Activated naive CD8-positive, alpha-beta T cell treated with anti-CD3 and anti-CD28 coated beads for 36 hours (primary cell): Measurements from ENCODE around the gene NPHS2. TPM values are rescaled to one million over a fixed set of nuclear protein-coding genes. Genes with fewer than 3 reads are reported as not detected.

Source experiments
- DNase-seq: peaks from one replicate; pipeline ENCODE4 v3.0.0; 2021
- H3K27ac Mint-ChIP-seq: one replicate; pipeline ENCODE4 v1.8.0; 2022; ENCODE audit warnings: mild to moderate bottlenecking, moderate library complexity, mixed read lengths
- H3K27me3 Mint-ChIP-seq: one replicate; pipeline ENCODE4 v1.8.0; 2022; ENCODE audit warnings: mild to moderate bottlenecking, mixed read lengths
- H3K36me3 Mint-ChIP-seq: one replicate; pipeline ENCODE4 v1.8.0; 2021; ENCODE audit warnings: mild to moderate bottlenecking, mixed read lengths
- H3K4me1 Mint-ChIP-seq: one replicate; pipeline ENCODE4 v1.8.0; 2021; ENCODE audit warnings: mixed read lengths
- H3K4me3 Mint-ChIP-seq: one replicate; pipeline ENCODE4 v1.8.0; 2022; ENCODE audit warnings: mild to moderate bottlenecking, moderate library complexity, mixed read lengths
- H3K9me3 Mint-ChIP-seq: one replicate; pipeline ENCODE4 v1.8.0; 2022; ENCODE audit warnings: mixed read lengths
- total RNA-seq, 2 experiments: library from RNA; stranded (reverse); gene quantifications; one replicate each; pipeline ENCODE4 v1.2.3, GENCODE V29; 2021

Gene NPHS2
- not detected for total RNA-seq

DNA sequence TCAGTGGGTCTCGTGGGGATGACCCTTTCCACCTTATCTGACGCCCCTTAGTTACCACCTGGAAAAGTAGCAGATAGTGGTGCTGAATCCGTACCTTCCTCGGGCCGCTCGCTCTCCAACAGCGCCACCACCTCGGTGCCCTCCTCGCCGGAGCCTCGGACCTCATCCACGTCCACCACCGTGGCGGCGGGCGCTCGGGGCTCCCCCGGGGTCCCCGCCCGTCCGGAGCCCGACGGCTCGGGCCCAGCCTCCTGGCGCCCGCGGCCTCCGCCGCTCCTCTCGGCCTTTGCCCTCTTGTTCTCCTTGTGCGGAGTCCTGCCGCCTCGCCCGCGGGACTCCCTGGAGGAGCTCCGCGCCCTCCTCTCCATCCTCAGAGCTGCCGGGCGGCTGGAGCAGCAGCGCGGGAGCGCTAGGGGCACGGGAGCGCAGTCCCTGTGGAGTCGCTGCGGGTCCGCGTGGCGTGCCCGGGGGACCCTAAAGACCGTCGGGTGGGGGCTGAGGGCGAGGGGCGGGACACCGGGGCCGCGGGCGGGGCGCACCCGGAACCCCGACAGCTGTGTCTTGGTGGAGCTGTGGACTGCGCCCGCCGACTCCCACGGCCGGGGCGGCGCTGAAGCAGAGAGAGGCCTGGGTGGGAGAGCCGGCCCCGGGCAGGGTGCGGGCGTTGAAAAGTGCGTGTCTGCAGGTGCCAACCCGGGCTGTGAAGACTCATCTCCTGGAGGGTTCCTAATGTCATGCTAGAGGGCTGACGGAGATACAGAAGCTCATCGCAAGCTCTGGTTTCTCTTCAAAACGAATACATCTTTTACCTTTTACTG is at the start of gene NPHS2:
Gene NPHS2 (minus strand): TSS at position 452 of the 818 bp plus-strand sequence. CDS start 84 bp downstream, at position 368.
- Mint-ChIP-seq H3K27me3 (peaks cover 53% of the 10 kb centered on the region), H3K9me3 (no peaks in the 10 kb centered on the region), H3K27ac (no peak within 1 kb of the TSS), H3K4me3 (no peak within 1 kb of the TSS), H3K4me1 (peaks cover 4% of the 10 kb centered on the region), H3K36me3 (no peaks in the 10 kb centered on the region)
- no peak for DNase-seq

DNA sequence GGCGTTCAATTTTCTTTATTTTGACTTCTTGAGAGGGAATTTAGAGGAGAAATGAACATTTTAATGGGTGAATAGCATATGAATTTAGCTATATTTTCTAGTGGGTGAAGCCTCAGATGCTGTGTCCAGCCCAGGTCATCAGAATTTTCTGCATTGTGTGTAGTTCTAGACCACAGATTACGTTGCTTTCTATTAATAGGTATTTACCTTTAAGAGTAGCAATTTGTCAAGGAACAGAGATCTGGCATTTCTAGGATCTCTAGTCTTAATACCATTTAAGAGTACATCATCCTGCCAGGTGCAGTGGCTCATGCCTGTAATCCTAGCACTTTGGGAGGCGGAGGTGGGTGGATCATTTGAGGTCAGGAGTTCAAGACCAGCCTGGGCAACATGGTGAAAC is 36.6 kb upstream of the NPHS2 start:
- no peaks in the 10 kb centered on the region for H3K9me3 Mint-ChIP-seq
- no peak overlapping the region for H3K4me3 Mint-ChIP-seq
- no peak overlapping the region for H3K27ac Mint-ChIP-seq
- no peaks in the 10 kb centered on the region for H3K4me1 Mint-ChIP-seq
- peaks cover 18% of the 10 kb centered on the region for H3K27me3 Mint-ChIP-seq
- no peaks in the 10 kb centered on the region for H3K36me3 Mint-ChIP-seq
- no peak for DNase-seq

DNA sequence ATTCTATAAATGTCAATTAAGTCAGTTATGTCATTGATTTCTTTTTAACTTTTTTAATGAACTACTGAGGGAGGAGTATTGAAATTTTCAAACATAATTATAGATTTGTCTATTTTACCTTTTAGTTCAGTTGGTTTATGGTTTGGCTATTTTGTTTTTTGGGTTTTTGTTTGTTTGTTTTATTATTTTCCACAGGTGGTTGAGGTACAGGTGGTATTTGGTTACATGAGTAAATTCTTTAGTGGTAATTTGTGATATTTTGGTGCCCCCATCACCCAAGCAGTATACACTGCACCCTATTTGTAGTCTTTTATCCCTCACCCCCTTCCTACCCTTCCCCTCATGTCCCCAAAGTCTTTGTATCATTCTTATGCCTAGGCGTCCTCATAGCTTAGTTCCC is 25.3 kb upstream of the NPHS2 start:
- Mint-ChIP-seq H3K4me3 (no peak overlapping the region), H3K27me3 (peaks cover 36% of the 10 kb centered on the region), H3K4me1 (peaks cover under 1% of the 10 kb centered on the region), H3K9me3 (no peaks in the 10 kb centered on the region), H3K27ac (no peak overlapping the region), H3K36me3 (no peaks in the 10 kb centered on the region)
- DNase-seq, result no peak

DNA sequence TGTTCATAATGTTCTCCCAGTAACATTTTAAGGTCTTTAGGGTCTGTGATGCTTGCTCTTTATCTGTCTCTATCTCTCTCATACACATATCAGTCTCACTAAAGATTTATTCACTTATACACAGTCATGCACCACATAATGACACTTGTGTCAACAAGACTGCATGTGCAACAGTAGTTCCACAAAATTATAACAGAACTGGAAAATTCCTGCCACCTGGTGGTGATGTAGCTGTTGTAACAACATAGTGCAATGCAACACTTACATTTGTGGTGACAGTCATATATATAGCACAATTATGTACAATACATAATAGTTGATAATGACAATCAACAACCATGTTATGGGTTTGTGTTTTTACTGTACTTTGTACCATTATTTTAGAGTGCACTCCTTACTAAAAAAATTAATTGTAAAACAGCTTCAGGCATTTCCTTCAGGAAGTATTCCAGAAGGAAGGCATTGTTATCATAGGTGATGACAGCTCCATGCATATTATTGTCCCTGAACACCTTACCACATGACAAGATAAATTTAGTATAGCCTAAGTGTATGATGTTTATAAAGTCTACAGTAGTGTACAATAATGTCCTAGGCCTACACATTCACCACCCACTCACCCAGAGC is 24.0 kb upstream of the NPHS2 start:
- peaks cover 3% of the 10 kb centered on the region for H3K4me1 Mint-ChIP-seq
- no peak for DNase-seq
- H3K36me3 Mint-ChIP-seq, result no peaks in the 10 kb centered on the region
- H3K27ac Mint-ChIP-seq, result no peak overlapping the region
- no peak overlapping the region for H3K4me3 Mint-ChIP-seq
- no peaks in the 10 kb centered on the region for H3K9me3 Mint-ChIP-seq
- peaks cover 36% of the 10 kb centered on the region for H3K27me3 Mint-ChIP-seq

GRCh38 chr1:179598631-179599030 is 22.9 kb upstream of the NPHS2 start:
- no peak overlapping the region for H3K4me3 Mint-ChIP-seq

DNA sequence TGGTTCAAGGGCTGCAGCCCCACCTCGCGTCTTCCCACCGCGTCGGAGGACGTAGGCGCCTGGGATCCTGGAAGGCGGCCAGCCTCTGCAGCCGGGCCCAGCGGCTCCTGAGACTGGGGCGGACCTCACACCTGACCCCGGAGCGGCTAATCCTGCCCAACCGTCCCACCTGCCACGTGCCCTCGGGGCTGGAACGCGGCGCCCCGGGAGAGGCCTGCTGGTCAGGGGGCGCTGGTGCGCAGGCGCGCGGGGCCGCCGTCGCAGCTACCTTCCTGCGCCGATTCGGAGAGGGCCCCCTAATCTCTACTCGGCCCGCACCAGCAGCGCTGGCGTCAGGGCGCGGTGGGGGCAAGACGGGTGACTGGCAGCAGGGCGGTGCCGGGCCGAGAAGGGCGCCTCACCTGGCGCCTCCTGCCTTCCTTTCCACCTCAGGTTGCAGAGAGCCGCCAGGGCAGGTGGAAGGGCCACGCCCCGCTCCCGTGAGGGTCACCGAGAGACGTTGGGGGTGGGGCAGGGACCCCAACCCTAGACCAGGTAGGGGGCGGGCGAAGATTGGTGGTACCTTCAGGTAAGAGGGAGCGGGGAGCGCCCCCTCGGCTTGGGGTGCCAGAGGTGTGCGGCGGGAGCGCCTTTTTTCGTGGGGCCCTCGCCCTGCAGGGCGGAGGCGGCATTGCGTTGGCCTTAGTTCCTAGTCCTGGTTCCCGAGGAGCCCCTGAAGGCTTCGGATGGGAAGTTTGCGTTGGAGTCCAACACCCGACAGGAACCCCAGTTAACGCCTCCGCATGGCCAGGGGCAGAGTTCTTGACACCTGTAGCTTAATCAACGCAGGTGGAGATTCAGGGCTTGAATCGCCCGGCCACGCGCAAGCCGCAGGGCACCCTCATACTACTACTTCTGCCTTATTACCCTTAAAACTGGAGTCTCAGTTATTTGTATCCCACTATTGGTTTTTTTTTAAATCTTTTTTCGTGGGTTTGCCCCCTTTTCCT is 16.1 kb upstream of the NPHS2 start, which contains the start of gene TDRD5:
Gene TDRD5 (plus strand): TSS at position 241 of the 989 bp plus-strand sequence. CDS start 784 bp downstream, outside the sequence.
- no peak within 1 kb of the TSS for H3K4me3 Mint-ChIP-seq
- DNase-seq, result no peak
- peaks cover 68% of the 10 kb centered on the region for H3K27me3 Mint-ChIP-seq
- no peaks in the 10 kb centered on the region for H3K9me3 Mint-ChIP-seq
- no peaks in the 10 kb centered on the region for H3K36me3 Mint-ChIP-seq
- H3K27ac Mint-ChIP-seq, result no peak within 1 kb of the TSS
- peaks cover 3% of the 10 kb centered on the region for H3K4me1 Mint-ChIP-seq

More at GRCh38 chr1:179598631-179599030, 22.9 kb upstream of the NPHS2 start:
- H3K4me1 Mint-ChIP-seq, result peaks cover 3% of the 10 kb centered on the region
- H3K27me3 Mint-ChIP-seq, result peaks cover 32% of the 10 kb centered on the region
- H3K36me3 Mint-ChIP-seq, result no peaks in the 10 kb centered on the region
- DNase-seq, result no peak
- H3K9me3 Mint-ChIP-seq, result no peaks in the 10 kb centered on the region
- no peak overlapping the region for H3K27ac Mint-ChIP-seq

DNA sequence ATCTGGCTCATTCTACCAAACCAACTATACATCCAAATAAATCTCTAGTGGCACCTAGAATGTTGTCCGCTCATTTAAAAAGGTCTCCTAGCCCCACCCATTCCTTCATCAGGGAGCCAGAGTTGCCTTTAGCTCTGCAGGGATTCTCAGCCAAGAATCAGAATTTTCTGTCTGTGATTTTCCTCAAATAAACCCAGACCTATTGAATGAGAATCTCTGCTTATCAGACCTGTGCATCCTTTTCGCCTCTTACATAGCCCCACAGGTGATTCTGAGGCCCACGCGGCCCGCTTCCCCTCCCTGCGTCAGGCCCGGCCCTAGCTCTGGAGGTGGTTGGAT is 15.5 kb upstream of the NPHS2 start:
- peaks cover 71% of the 10 kb centered on the region for H3K27me3 Mint-ChIP-seq
- peaks cover 3% of the 10 kb centered on the region for H3K4me1 Mint-ChIP-seq
- H3K4me3 Mint-ChIP-seq, result no peak overlapping the region
- H3K36me3 Mint-ChIP-seq, result no peaks in the 10 kb centered on the region
- H3K27ac Mint-ChIP-seq, result no peak overlapping the region
- no peaks in the 10 kb centered on the region for H3K9me3 Mint-ChIP-seq
- no peak for DNase-seq

GRCh38 chr1:179590671-179591070 is 14.9 kb upstream of the NPHS2 start:
- peaks cover 76% of the 10 kb centered on the region for H3K27me3 Mint-ChIP-seq
- no peaks in the 10 kb centered on the region for H3K36me3 Mint-ChIP-seq
- H3K9me3 Mint-ChIP-seq, result no peaks in the 10 kb centered on the region

DNA sequence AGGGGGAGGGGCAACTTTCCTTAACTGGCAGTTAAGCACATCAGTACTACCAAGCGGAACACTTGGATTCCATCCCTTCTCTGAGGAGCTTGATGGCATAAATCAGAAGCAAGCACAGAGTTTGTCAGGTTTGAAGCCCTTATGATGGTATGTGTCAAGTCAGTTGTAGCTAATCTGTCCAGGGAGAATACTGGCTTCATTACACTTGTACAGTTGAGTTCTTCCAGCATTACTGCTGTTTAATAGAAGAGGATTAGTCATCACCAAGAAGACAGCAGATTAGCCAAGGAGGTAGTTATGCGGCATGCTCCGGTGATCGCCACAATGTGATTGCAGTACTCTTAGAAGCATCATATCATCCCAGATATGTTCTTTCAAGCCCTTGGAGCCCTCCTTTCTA is 13.8 kb upstream of the NPHS2 start:
- H3K27me3 Mint-ChIP-seq, result peaks cover 83% of the 10 kb centered on the region
- no peak for DNase-seq
- H3K36me3 Mint-ChIP-seq, result no peaks in the 10 kb centered on the region
- H3K27ac Mint-ChIP-seq, result no peak overlapping the region
- H3K4me1 Mint-ChIP-seq, result no peaks in the 10 kb centered on the region
- no peak overlapping the region for H3K4me3 Mint-ChIP-seq
- no peaks in the 10 kb centered on the region for H3K9me3 Mint-ChIP-seq

More at GRCh38 chr1:179590671-179591070, 14.9 kb upstream of the NPHS2 start:
- H3K4me3 Mint-ChIP-seq, result no peak overlapping the region
- H3K4me1 Mint-ChIP-seq, result no peaks in the 10 kb centered on the region
- DNase-seq, result no peak
- no peak overlapping the region for H3K27ac Mint-ChIP-seq

- Mint-ChIP-seq H3K27ac (no peak overlapping the region), H3K4me3 (no peak overlapping the region), H3K36me3 (no peaks in the 10 kb centered on the region), H3K9me3 (no peaks in the 10 kb centered on the region), H3K4me1 (no peaks in the 10 kb centered on the region), H3K27me3 (peaks cover 89% of the 10 kb centered on the region)
- DNase-seq, result no peak
These were observed 12.8 kb upstream of the NPHS2 start for GRCh38 chr1:179588425-179589024.

DNA sequence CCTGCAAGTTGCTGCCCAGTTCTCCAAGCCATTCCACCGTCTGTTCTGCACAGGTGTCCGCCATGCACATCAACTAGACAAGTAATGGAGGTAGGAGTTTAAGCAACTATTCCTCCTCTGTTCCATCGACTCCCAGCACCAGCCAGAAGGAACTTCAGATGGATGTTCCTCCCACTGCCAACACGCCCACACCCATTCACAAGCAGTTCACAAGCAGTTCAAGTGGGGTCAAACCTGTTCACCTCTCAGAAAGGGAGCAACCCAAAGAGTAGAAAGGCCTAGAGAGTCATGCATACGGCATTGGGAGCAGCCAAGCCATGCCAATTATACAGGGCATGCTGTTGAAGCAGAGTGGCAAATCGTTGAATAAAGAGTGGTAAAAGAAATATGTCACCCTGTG is 11.6 kb upstream of the NPHS2 start:
- peaks cover 86% of the 10 kb centered on the region for H3K27me3 Mint-ChIP-seq
- DNase-seq, result no peak
- H3K9me3 Mint-ChIP-seq, result no peaks in the 10 kb centered on the region
- H3K27ac Mint-ChIP-seq, result no peak overlapping the region
- H3K36me3 Mint-ChIP-seq, result no peaks in the 10 kb centered on the region
- H3K4me1 Mint-ChIP-seq, result no peaks in the 10 kb centered on the region
- no peak overlapping the region for H3K4me3 Mint-ChIP-seq

GRCh38 chr1:179586107-179586823 is 10.5 kb upstream of the NPHS2 start:
- Mint-ChIP-seq H3K4me3 (no peak overlapping the region), H3K4me1 (no peaks in the 10 kb centered on the region), H3K36me3 (no peaks in the 10 kb centered on the region), H3K27ac (no peak overlapping the region), H3K9me3 (no peaks in the 10 kb centered on the region), H3K27me3 (peaks cover 77% of the 10 kb centered on the region)
- peak; percentile 26 for DNase-seq

GRCh38 chr1:179583771-179584320 is 8.1 kb upstream of the NPHS2 start:
- no peak for DNase-seq
- H3K27me3 Mint-ChIP-seq, result peaks cover 62% of the 10 kb centered on the region
- no peaks in the 10 kb centered on the region for H3K36me3 Mint-ChIP-seq
- no peak overlapping the region for H3K27ac Mint-ChIP-seq
- H3K4me1 Mint-ChIP-seq, result no peaks in the 10 kb centered on the region
- H3K9me3 Mint-ChIP-seq, result no peaks in the 10 kb centered on the region
- no peak overlapping the region for H3K4me3 Mint-ChIP-seq

GRCh38 chr1:179576509-179576908 is 761 bp upstream of the NPHS2 start:
- Mint-ChIP-seq H3K36me3 (no peaks in the 10 kb centered on the region), H3K27me3 (peaks cover 53% of the 10 kb centered on the region), H3K27ac (no peak overlapping the region), H3K4me3 (no peak overlapping the region), H3K9me3 (no peaks in the 10 kb centered on the region), H3K4me1 (peaks cover 4% of the 10 kb centered on the region)
- DNase-seq, result no peak
